A549 (cell line): ENCODE data around the gene NLRP2B.
"Not testable (repeated sequence)": the region's sequence is repeated elsewhere in the genome, so short reads cannot be mapped to it uniquely, and the experiment has no call there.

Experiments used
- KDM1A ChIP-seq: fragments of 200-600 bp; sonication (generic); IDR thresholded peaks from 2 replicates; pipeline ENCODE4 v1.6.1; 2016; ENCODE audit warnings: low read depth, mild to moderate bottlenecking
- MAFK ChIP-seq: fragments of 450-650 bp; IDR thresholded peaks from 2 replicates; pipeline ENCODE4 v1.6.1; 2014; ENCODE audit not compliant: partially characterized antibody

GRCh38 chrX:57629438-57629837, 50.6 kb downstream of the NLRP2B start:
- not testable (repeated sequence) for TF ChIP-seq KDM1A, MAFK
